CD8-positive, alpha-beta memory T cell (primary cell): ENCODE results near the gene CCL20. TPM values are rescaled to one million over a fixed set of nuclear protein-coding genes. Genes with fewer than 3 reads are reported as not detected.
A peak's percentile ranks its signal among the peaks of the same experiment; 100 is the strongest.

Experiments used
- CTCF ChIA-PET: fragments of 350-600 bp; sonication (Branson Sonifier 250); formaldehyde crosslinking; loops from one replicate; lab custom pipeline; 2021; ENCODE audit warnings: antibody characterized with exemption; lab: Charles Lee
- POLR2A ChIA-PET: fragments of 350-600 bp; sonication (Branson Sonifier 250); formaldehyde crosslinking; loops from one replicate; lab custom pipeline; 2021; ENCODE audit warnings: antibody characterized with exemption; lab: Charles Lee
- DNase-seq, 5 donors: peaks; one replicate each; pipeline versions ENCODE4 v3.0.0 to v3.0.0-alpha.2; 2020 to 2022; ENCODE audit warnings: mixed read lengths in 1 of 5
- H3K27ac ChIP-seq: one replicate; pipeline ENCODE4 v1.7.0; 2013; ENCODE audit warnings: low read depth, mild to moderate bottlenecking, low read length, moderate library complexity
- H3K27me3 ChIP-seq: 2 replicates; pipeline ENCODE4 v1.7.0; 2013; ENCODE audit warnings: low read length, mild to moderate bottlenecking; ENCODE audit not compliant: insufficient read depth, poor library complexity, severe bottlenecking
- H3K36me3 ChIP-seq: 2 replicates; pipeline ENCODE4 v1.7.0; 2013; ENCODE audit warnings: mild to moderate bottlenecking, low read length, moderate library complexity; ENCODE audit not compliant: insufficient read depth
- H3K4me1 ChIP-seq: 2 replicates; pipeline ENCODE4 v1.7.0; 2013; ENCODE audit warnings: mild to moderate bottlenecking, low read length, moderate library complexity; ENCODE audit not compliant: insufficient read depth
- H3K4me3 ChIP-seq: 2 replicates; pipeline ENCODE4 v1.7.0; 2013; ENCODE audit warnings: mild to moderate bottlenecking, low read length
- H3K9me3 ChIP-seq: 2 replicates; pipeline ENCODE4 v1.7.0; 2013; ENCODE audit warnings: mild to moderate bottlenecking, low read length
- H3K27ac Mint-ChIP-seq, 8 donors: one replicate each; pipeline ENCODE4 v1.8.0; 2020 to 2021; ENCODE audit warnings: mixed read lengths in 8 of 8, mild to moderate bottlenecking in 6 of 8, inconsistent platforms in 3 of 8, moderate library complexity in 3 of 8
- H3K27me3 Mint-ChIP-seq, 2 donors: one replicate each; pipeline ENCODE4 v1.8.0; 2020 to 2021; ENCODE audit warnings: mixed read lengths in 2 of 2, mild to moderate bottlenecking in 1 of 2, moderate library complexity in 1 of 2
- H3K36me3 Mint-ChIP-seq, 3 donors: one replicate each; pipeline ENCODE4 v1.8.0; 2020 to 2021; ENCODE audit warnings: mixed read lengths in 3 of 3, inconsistent platforms in 1 of 3, mild to moderate bottlenecking in 1 of 3
- H3K4me1 Mint-ChIP-seq, 3 donors: one replicate each; pipeline ENCODE4 v1.8.0; 2020 to 2021; ENCODE audit warnings: mixed read lengths in 3 of 3, inconsistent platforms in 1 of 3, mild to moderate bottlenecking in 1 of 3
- H3K4me3 Mint-ChIP-seq, 7 donors: one replicate each; pipeline ENCODE4 v1.8.0; 2020 to 2021; ENCODE audit warnings: mixed read lengths in 7 of 7, mild to moderate bottlenecking in 6 of 7, moderate library complexity in 4 of 7, inconsistent platforms in 2 of 7
- H3K9me3 Mint-ChIP-seq, 5 donors: one replicate each; pipeline ENCODE4 v1.8.0; 2020 to 2022; ENCODE audit warnings: mixed read lengths in 5 of 5, mild to moderate bottlenecking in 3 of 5, moderate library complexity in 2 of 5, inconsistent platforms in 1 of 5
- polyA plus RNA-seq: library from polyadenylated mRNA; unstranded; fragments of 300-500 nt; fragmentation: Illumina TruSeq; gene quantifications from one replicate; pipeline ENCODE4 v1.2.3, GENCODE V29; 2021
- total RNA-seq, 2 experiments: library from RNA; stranded (reverse); gene quantifications; one replicate each; pipeline ENCODE4 v1.2.3, GENCODE V29; 2021

CCL20 gene
- total and polyA plus RNA-seq, 3 experiments from 2014 or later, result 0.63 to 5.0 (median 3.5) TPM

- Mint-ChIP-seq H3K27ac (peak overlapping the region in 2 of 8 donors; percentile 38 to 59), H3K4me3 (no peak overlapping the region), H3K36me3 (no peaks in the 10 kb centered on the region), H3K9me3 (no peaks in the 10 kb centered on the region), H3K4me1 (no peaks in the 10 kb centered on the region), H3K27me3 (no peaks in the 10 kb centered on the region)
- ChIA-PET CTCF (no interaction called here), POLR2A (no interaction called here)
- H3K4me3 ChIP-seq, result no peak overlapping the region
- no peaks in the 10 kb centered on the region for H3K27me3 ChIP-seq
- DNase-seq, result no peak
- no peaks in the 10 kb centered on the region for H3K9me3 ChIP-seq
- no peaks in the 10 kb centered on the region for H3K36me3 ChIP-seq
- no peak overlapping the region for H3K27ac ChIP-seq
- no peaks in the 10 kb centered on the region for H3K4me1 ChIP-seq
Observed at GRCh38 chr2:227861011-227861410, 47.4 kb downstream of the CCL20 start.

GRCh38 chr2:227862227-227862740 lies 48.6 kb downstream of the CCL20 start:
- Histone ChIP-seq H3K9me3 (no peaks in the 10 kb centered on the region), H3K27me3 (no peaks in the 10 kb centered on the region), H3K4me3 (no peak overlapping the region), H3K4me1 (no peaks in the 10 kb centered on the region), H3K36me3 (no peaks in the 10 kb centered on the region), H3K27ac (no peak overlapping the region)
- ChIA-PET POLR2A (no interaction called here), CTCF (interaction anchor here (1.0 kb wide), 2 partner anchors 10 to 28 kb away, joined by 3 read pairs; no protein-coding TSS in a partner anchor)
- H3K27ac Mint-ChIP-seq, result no peak overlapping the region
- no peaks in the 10 kb centered on the region for H3K27me3 Mint-ChIP-seq
- no peaks in the 10 kb centered on the region for H3K36me3 Mint-ChIP-seq
- no peak overlapping the region for H3K4me3 Mint-ChIP-seq
- H3K9me3 Mint-ChIP-seq, result no peaks in the 10 kb centered on the region
- no peaks in the 10 kb centered on the region for H3K4me1 Mint-ChIP-seq
- DNase-seq, result peak in 2 of 5 donors; percentile 16 to 17

- DNase-seq, result no peak
- H3K27me3 ChIP-seq, result no peaks in the 10 kb centered on the region
- H3K27me3 Mint-ChIP-seq, result no peaks in the 10 kb centered on the region
- H3K4me3 ChIP-seq, result no peak overlapping the region
- H3K4me1 Mint-ChIP-seq, result no peaks in the 10 kb centered on the region
- no peaks in the 10 kb centered on the region for H3K36me3 Mint-ChIP-seq
- no peaks in the 10 kb centered on the region for H3K9me3 ChIP-seq
- H3K27ac ChIP-seq, result no peak overlapping the region
- H3K9me3 Mint-ChIP-seq, result no peaks in the 10 kb centered on the region
- ChIA-PET POLR2A (no interaction called here), CTCF (interaction anchor here (1.0 kb wide), 2 partner anchors 10 to 27 kb away, joined by 3 read pairs; no protein-coding TSS in a partner anchor)
- no peak overlapping the region for H3K27ac Mint-ChIP-seq
- no peaks in the 10 kb centered on the region for H3K4me1 ChIP-seq
- H3K4me3 Mint-ChIP-seq, result no peak overlapping the region
- H3K36me3 ChIP-seq, result no peaks in the 10 kb centered on the region
Observed at GRCh38 chr2:227862741-227863588, 49.3 kb downstream of the CCL20 start.

- Mint-ChIP-seq H3K4me1 (no peaks in the 10 kb centered on the region), H3K27ac (no peak overlapping the region), H3K4me3 (no peak overlapping the region), H3K36me3 (no peaks in the 10 kb centered on the region), H3K9me3 (no peaks in the 10 kb centered on the region), H3K27me3 (no peaks in the 10 kb centered on the region)
- Histone ChIP-seq H3K4me1 (no peaks in the 10 kb centered on the region), H3K4me3 (no peak overlapping the region), H3K27ac (no peak overlapping the region), H3K27me3 (no peaks in the 10 kb centered on the region), H3K36me3 (no peaks in the 10 kb centered on the region), H3K9me3 (no peaks in the 10 kb centered on the region)
- ChIA-PET POLR2A (no interaction called here), CTCF (no interaction called here)
- DNase-seq, result no peak
Observed at GRCh38 chr2:227864161-227864756, 50.6 kb downstream of the CCL20 start.

- no peaks in the 10 kb centered on the region for H3K4me1 Mint-ChIP-seq
- H3K27me3 ChIP-seq, result no peaks in the 10 kb centered on the region
- no peaks in the 10 kb centered on the region for H3K36me3 ChIP-seq
- peaks cover 0 to 6% of the 10 kb centered on the region in 2 donors for H3K27me3 Mint-ChIP-seq
- no peaks in the 10 kb centered on the region for H3K9me3 ChIP-seq
- H3K4me1 ChIP-seq, result no peaks in the 10 kb centered on the region
- H3K27ac Mint-ChIP-seq, result peak overlapping the region in 1 of 8 donors; percentile 22
- POLR2A ChIA-PET, result no interaction called here
- no peak overlapping the region for H3K27ac ChIP-seq
- H3K36me3 Mint-ChIP-seq, result no peaks in the 10 kb centered on the region
- H3K4me3 Mint-ChIP-seq, result no peak overlapping the region
- no peak overlapping the region for H3K4me3 ChIP-seq
- DNase-seq, result no peak
- CTCF ChIA-PET, result no interaction called here
- H3K9me3 Mint-ChIP-seq, result no peaks in the 10 kb centered on the region
Observed at GRCh38 chr2:227865291-227865690, 51.6 kb downstream of the CCL20 start.

Other genes starting within 250 kb of the CCL20 start
- gene SCYGR2, start 214.9 kb upstream of the CCL20 start, total RNA-seq, result not detected
- gene SCYGR2, start 214.9 kb upstream of the CCL20 start, polyA plus RNA-seq, result not detected
- not detected for gene SCYGR3, start 199.0 kb upstream of the CCL20 start, total RNA-seq
- not detected for gene SCYGR3, start 199.0 kb upstream of the CCL20 start, polyA plus RNA-seq
- gene SCYGR4, start 196.3 kb upstream of the CCL20 start, total RNA-seq, result not detected
- not detected for gene SCYGR4, start 196.3 kb upstream of the CCL20 start, polyA plus RNA-seq
- not detected for gene SCYGR5, start 147.0 kb upstream of the CCL20 start, total RNA-seq
- not detected for gene SCYGR5, start 147.0 kb upstream of the CCL20 start, polyA plus RNA-seq
- not detected for gene SLC19A3, start 95.8 kb upstream of the CCL20 start, total RNA-seq
- not detected for gene SLC19A3, start 95.8 kb upstream of the CCL20 start, polyA plus RNA-seq
- not detected for gene SCYGR6, start 89.1 kb upstream of the CCL20 start, total RNA-seq
- not detected for gene SCYGR6, start 89.1 kb upstream of the CCL20 start, polyA plus RNA-seq
- not detected for gene SCYGR7, start 85.5 kb upstream of the CCL20 start, total RNA-seq
- gene SCYGR7, start 85.5 kb upstream of the CCL20 start, polyA plus RNA-seq, result not detected
- not detected for gene SCYGR8, start 67.9 kb upstream of the CCL20 start, total RNA-seq
- not detected for gene SCYGR8, start 67.9 kb upstream of the CCL20 start, polyA plus RNA-seq
- not detected for gene DAW1, start 57.8 kb downstream of the CCL20 start, total RNA-seq
- gene DAW1, start 57.8 kb downstream of the CCL20 start, polyA plus RNA-seq, result not detected